HAP-1 (cell line): Measurements from ENCODE around the gene TMEM213.

Source experiments
- DNase-seq, 2 experiments: peaks; one replicate each; pipeline ENCODE4 v3.0.0-alpha.2; 2016 to 2020; ENCODE audit warnings: low spot score in 2 of 2
- H3K27me3 ChIP-seq: fragments of 250-450 bp; sonication (Bioruptor Pico); 2 replicates; pipeline ENCODE4 v1.5.1; 2020; ENCODE audit warnings: low read depth, mild to moderate bottlenecking, moderate library complexity
- H3K36me3 ChIP-seq: fragments of 250-450 bp; sonication (Bioruptor Pico); replicated peaks from 2 replicates; pipeline ENCODE4 v1.5.1; 2020; ENCODE audit warnings: mild to moderate bottlenecking
- H3K4me1 ChIP-seq: fragments of 250-450 bp; sonication (Bioruptor Pico); 2 replicates; pipeline ENCODE4 v1.5.1; 2020; ENCODE audit warnings: mild to moderate bottlenecking
- H3K4me3 ChIP-seq: fragments of 250-450 bp; sonication (Bioruptor Pico); 2 replicates; pipeline ENCODE4 v1.5.1; 2020; ENCODE audit warnings: mild to moderate bottlenecking, moderate library complexity
- H3K9me3 ChIP-seq: fragments of 250-450 bp; sonication (Bioruptor Pico); 2 replicates; pipeline ENCODE4 v1.5.1; 2020; ENCODE audit warnings: mild to moderate bottlenecking, moderate library complexity
- in situ Hi-C: fragments of 300-500 bp; cut with MboI; formaldehyde crosslinking; loops from 3 replicates; pipeline ENCODE4 v1.14.3; 2020; ENCODE audit warnings: low sequenced_read_pairs, inconsistent platforms, mixed read lengths

The TMEM213 gene

DNA sequence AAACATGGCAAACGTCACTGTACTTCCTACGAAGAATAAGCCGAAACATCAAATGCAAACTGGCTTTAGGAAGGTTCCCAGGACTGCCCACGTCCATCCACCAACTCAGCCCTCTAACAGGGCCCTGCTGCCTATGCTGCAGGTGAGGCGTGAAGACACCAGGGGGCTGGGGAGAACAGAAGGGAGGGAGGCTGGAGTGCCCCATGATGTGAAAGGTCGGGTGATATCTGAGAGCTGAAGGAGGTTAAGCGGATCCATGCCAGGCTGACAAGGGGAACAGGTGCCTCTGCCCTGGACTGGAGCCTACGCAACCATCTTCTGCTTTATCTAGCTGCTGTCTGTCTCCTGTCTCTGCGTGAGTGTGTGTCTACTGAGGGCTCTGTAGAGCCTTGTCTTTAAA, 40.4 kb downstream of the TMEM213 start:
- Histone ChIP-seq H3K9me3 (no peaks in the 10 kb centered on the region), H3K27me3 (no peaks in the 10 kb centered on the region), H3K4me1 (no peaks in the 10 kb centered on the region), H3K4me3 (no peak overlapping the region), H3K36me3 (no peaks in the 10 kb centered on the region)
- in situ Hi-C loops: no loop called here
- DNase-seq: no peak

DNA sequence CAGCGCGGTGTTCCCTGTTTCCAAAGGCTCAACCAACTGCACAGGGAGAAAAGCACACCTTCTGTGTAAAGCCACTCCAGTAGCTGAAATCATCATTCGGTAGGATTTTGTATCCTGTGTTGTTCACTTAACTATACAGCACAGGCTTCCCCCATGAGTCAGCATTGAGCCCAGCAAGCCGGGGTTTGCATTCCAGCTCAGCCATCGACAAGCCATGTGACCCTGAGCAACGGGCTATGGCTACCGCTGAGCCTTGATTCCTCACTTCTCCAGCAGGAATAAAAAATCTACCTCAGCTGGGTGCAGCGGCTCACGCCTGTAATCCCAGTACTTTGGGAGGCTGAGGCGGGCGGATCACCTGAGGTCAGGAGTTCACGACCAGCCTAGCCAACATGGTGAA, 44.3 kb downstream of the TMEM213 start:
- no peak overlapping the region for H3K4me3 ChIP-seq
- H3K27me3 ChIP-seq: no peaks in the 10 kb centered on the region
- H3K36me3 ChIP-seq: no peaks in the 10 kb centered on the region
- DNase-seq: no peak
- H3K4me1 ChIP-seq: no peaks in the 10 kb centered on the region
- H3K9me3 ChIP-seq: no peaks in the 10 kb centered on the region
- in situ Hi-C loops: no loop called here

DNA sequence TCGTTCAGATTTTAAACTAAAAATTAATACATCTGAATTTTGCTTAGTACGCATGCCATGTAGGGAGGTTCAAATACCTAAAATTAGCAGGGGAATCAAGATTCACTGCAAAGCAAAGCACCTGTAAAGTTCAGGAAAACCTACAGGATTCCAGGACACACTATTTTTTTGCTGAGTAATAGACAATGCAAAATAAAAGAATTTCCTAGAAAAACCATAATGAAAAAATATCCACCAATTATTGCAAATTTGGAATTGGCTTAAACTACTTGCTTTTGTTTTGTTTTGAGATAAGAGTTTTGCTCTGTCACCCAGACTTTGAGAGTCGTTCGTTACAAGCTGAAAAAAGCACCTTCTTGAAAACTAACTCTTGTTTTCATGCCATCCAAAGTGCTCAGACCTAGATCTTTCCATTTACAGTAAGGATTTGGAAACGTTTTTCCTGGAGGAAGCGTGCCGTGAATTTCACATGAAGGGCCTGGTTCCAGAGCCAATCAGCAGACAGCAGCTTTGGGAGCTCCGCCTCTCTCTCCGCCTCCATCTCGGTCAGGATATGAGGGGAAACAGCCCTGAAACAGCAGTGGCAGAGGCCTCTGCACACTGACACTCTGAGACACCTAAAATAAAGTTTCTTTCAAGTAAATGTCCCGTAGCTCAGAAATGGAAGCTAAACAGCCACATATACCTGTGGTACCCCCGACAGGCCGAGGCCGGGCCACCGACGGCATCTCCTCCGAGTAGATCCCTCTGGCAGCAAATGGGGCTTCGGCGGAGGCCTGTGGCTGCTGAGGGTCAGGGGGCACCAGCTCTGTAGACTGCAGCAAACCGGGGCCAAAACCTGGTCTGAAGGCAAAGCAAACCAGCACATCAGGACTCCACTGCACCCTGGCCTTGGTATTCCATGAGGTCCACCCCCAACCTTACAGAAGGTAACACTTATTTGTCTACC, 46.1 kb downstream of the TMEM213 start:
- in situ Hi-C loops: no loop called here
- Histone ChIP-seq H3K27me3 (no peaks in the 10 kb centered on the region), H3K4me1 (peaks cover 8% of the 10 kb centered on the region), H3K9me3 (no peaks in the 10 kb centered on the region), H3K4me3 (no peak overlapping the region), H3K36me3 (no peaks in the 10 kb centered on the region)
- DNase-seq: no peak

DNA sequence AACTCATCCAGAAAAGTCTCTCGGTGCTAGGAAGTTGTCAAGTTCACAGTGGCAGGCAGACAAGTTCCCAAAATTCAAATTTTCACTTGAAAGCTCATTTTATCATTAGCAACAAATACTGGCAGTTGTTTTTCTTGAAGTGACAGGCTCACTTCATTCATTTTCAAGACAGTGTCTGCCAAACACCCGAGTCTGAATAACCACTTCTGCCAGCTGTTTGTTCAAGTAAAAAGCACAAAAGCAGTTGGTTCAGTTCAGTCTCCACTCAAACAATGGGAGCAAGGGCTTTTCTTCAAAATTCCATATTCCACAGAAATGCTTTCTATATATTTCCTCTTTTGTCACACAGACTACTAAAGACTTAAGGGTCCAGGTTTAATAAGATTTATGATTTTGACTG, 47.9 kb downstream of the TMEM213 start:
- H3K36me3 ChIP-seq: peaks cover 6% of the 10 kb centered on the region; the same call in 1 of the 2 replicates
- DNase-seq: no peak
- no peak overlapping the region for H3K4me3 ChIP-seq
- in situ Hi-C loops: no loop called here
- peaks cover 8% of the 10 kb centered on the region for H3K4me1 ChIP-seq
- H3K27me3 ChIP-seq: no peaks in the 10 kb centered on the region
- H3K9me3 ChIP-seq: no peaks in the 10 kb centered on the region

DNA sequence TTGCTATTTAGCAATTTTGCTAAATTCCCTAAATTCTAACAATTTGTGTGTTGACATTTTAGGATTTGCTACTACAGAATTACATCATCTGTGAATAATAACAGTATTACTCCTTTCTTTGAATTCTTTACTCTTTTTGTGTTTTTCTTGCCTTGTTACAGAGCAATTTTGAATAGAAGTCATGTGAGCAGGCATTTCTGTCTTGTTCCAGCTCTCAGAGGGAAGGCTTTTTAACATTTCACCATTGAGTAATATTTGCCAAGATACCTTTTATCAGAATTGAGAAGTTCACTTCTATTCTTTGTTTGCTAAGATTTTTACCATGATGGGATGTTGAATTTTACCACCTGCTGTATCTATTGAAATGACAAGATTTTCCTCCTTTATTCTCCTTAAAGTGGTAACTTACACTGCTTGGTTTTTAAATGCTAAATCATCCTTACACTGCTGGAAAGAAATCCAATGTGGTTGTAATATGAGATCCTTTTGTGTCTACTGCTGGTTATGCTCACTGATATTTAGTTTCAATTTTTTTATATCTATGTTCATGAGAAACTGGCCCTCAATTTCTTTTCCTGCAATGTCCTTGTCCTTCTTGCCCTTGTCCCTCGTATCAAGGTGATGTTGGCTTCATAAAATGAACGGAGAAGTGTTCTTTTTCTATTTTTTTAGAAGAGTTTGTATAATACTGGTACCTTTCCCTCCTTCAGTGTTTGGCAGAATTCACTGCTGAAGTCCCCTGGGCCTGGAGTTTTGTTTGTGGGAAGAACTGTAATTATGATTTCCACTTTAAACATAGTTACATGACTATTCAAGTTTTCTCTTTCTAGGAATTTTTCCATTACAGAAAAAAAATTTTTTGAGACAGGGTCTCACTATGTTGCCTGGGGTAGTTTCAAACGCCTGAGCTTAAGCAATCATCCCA, 50.5 kb downstream of the TMEM213 start:
- in situ Hi-C loops: no loop called here
- no peaks in the 10 kb centered on the region for H3K9me3 ChIP-seq

DNA sequence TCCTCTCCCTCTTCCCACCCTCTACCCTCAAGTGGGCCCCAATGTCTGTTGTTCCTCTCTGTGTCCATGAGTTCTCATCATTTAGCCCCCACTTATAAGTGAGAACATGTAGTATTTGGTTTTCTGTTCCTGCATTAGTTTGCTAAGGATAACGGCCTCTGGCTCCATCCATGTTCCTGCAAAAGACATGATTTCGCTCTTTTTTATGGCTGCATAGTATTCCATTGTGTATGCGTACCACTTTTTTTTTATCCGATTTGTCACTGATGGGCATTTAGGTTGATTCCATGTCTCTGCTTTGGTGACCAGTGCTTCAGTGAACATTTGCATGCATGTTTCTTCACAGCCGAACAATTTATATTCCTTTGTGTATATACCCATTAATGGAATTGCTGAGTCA, 51.9 kb downstream of the TMEM213 start:
- H3K36me3 ChIP-seq: peaks cover 7% of the 10 kb centered on the region; the same call in 1 of the 2 replicates
- H3K9me3 ChIP-seq: no peaks in the 10 kb centered on the region
- in situ Hi-C loops: no loop called here
- DNase-seq: no peak
- H3K27me3 ChIP-seq: no peaks in the 10 kb centered on the region
- H3K4me1 ChIP-seq: peaks cover 18% of the 10 kb centered on the region
- no peak overlapping the region for H3K4me3 ChIP-seq

More for the DNA sequence above, 50.5 kb downstream of the TMEM213 start:
- peaks cover 7% of the 10 kb centered on the region; the same call in 1 of the 2 replicates for H3K36me3 ChIP-seq
- H3K4me3 ChIP-seq: no peak overlapping the region
- H3K4me1 ChIP-seq: peaks cover 10% of the 10 kb centered on the region
- DNase-seq: peak in 1 of 2 experiments; percentile 16
- no peaks in the 10 kb centered on the region for H3K27me3 ChIP-seq

DNA sequence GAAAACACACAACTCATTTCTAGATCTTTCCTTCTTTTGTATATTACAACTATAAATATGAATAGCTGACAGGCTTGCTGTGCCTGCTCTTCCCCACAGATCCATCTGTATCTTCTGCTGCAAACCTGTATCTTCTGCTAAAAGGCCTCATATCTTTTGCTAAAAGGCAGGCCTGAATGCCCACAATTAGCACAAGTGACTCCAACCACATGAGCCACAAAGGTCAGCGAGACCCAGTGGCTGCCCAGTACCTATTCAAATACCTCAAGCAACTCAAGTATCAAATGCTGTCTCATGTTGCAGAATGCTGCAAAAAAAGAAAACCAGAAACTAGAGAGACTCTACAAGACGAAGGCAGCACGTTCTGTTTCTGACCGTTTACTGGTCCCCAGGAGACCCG, 54.7 kb downstream of the TMEM213 start:
- DNase-seq: no peak
- in situ Hi-C loops: no loop called here
- H3K4me1 ChIP-seq: peaks cover 18% of the 10 kb centered on the region
- no peak overlapping the region for H3K4me3 ChIP-seq
- peaks cover 7% of the 10 kb centered on the region; the same call in 1 of the 2 replicates for H3K36me3 ChIP-seq
- no peaks in the 10 kb centered on the region for H3K27me3 ChIP-seq
- no peaks in the 10 kb centered on the region for H3K9me3 ChIP-seq

DNA sequence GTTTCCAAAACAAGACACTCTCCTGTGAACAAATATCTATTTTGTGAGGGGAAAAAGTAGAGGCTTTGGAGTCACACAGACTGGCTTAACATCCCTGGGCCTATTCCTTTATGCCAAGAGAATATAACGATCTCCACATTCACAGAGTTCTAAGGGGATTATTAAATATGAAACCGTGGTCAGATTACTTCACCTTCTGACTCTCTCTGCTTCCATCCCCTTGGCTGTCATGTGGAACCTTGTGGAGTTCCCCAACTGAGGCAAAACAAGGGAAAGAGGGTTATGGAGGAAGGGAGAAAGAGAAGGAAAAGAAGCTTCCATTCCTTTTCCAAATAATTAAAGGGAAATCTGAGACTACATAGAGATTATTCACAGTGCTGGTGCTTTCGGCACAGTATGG, 55.7 kb downstream of the TMEM213 start:
- Histone ChIP-seq H3K27me3 (no peaks in the 10 kb centered on the region), H3K4me1 (peaks cover 11% of the 10 kb centered on the region), H3K9me3 (no peaks in the 10 kb centered on the region), H3K4me3 (no peak overlapping the region), H3K36me3 (peaks cover 7% of the 10 kb centered on the region; the same call in 1 of the 2 replicates)
- no peak for DNase-seq
- in situ Hi-C loops: no loop called here

DNA sequence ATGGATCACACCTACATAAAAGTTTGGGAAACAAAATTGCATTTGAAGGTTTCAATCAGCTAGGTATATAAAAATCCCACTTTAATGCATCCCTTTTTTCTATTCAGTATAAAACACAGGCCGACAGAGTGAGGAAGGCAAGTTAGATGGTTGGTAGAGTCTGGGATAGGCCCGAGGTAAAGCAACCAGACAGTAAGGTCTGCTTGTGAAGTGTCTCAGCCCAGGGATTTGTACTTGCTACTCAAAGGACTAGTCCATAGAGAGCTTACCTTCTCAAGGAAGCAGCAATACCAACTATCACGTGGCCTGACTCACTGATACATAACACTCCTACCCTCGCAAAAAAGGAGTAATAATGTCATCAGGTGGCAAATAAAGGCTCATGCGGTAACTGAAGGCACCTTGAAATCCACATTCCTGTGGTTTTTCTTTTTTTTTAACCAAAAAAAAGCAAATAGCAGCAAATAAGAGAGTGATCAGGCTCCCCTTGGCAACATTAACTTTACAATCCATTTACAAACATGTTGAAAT, 56.4 kb downstream of the TMEM213 start:
- DNase-seq: no peak
- Histone ChIP-seq H3K36me3 (peaks cover 7% of the 10 kb centered on the region; the same call in 1 of the 2 replicates), H3K27me3 (no peaks in the 10 kb centered on the region), H3K4me3 (no peak overlapping the region), H3K4me1 (peaks cover 10% of the 10 kb centered on the region), H3K9me3 (no peaks in the 10 kb centered on the region)
- in situ Hi-C loops: no loop called here

DNA sequence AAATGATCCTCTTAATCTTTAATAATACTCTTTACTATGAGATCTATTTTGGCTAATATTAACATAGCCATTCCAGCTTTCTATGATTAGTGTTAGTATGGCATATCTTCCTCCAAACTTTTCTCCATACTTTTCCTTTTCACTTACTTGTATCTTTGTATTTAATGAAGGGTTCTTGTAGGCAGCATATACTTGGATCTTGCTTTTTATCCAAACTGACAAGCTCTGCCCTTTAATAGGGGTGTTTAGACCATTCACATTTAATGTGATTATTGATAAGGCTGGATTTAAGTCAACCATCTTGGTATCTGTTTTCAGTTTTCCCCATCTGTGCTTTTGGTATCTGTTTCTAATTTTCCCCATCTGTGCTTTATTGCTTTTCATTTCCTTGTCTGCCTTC, 59.9 kb downstream of the TMEM213 start:
- no peaks in the 10 kb centered on the region for H3K9me3 ChIP-seq
- H3K36me3 ChIP-seq: no peaks in the 10 kb centered on the region
- H3K4me1 ChIP-seq: peaks cover 10% of the 10 kb centered on the region
- DNase-seq: no peak
- in situ Hi-C loops: no loop called here
- H3K4me3 ChIP-seq: no peak overlapping the region
- no peaks in the 10 kb centered on the region for H3K27me3 ChIP-seq

DNA sequence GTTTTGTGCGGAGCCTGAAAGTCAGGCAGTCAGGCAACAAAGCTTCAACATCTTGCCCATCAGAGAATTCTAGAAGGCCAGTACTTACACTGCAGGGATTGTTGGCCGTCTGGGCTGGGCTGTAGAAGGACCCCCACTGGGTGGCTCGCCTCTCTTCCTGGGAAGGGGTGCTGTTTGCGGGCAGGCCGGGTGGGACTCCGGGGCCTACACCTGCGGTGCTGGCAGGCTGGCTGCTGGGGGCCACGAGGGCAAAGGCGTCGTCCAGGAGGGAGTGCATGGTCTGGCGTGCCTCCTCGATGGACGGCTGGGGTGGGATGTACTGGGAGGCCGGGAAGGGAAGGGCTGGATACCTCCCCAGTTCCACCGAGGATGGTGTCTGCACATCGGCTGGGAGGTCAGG, 63.3 kb downstream of the TMEM213 start:
- Histone ChIP-seq H3K4me1 (no peaks in the 10 kb centered on the region), H3K36me3 (no peaks in the 10 kb centered on the region), H3K9me3 (no peaks in the 10 kb centered on the region), H3K4me3 (no peak overlapping the region), H3K27me3 (no peaks in the 10 kb centered on the region)
- no peak for DNase-seq
- in situ Hi-C loops: no loop called here

DNA sequence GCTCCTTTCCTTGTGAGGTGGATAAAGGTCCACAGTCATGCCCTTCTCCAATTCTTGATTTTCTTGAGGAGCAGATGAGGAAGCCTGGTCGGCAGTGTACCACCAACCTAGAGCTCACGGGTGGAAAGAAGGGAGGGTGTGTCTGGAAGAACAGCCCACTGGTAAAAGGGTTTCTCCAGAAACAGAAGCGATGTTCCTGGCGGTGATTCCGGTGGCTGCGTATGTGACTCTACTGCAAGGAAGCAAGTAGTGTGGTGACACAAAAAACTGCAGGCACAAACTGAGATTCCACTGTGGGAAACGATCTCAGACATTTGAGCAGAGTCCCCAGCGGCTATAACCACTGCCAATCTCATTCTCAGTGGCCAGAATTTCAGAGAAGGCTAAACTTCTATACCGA, 66.1 kb downstream of the TMEM213 start:
- no peaks in the 10 kb centered on the region for H3K9me3 ChIP-seq
- H3K4me3 ChIP-seq: no peak overlapping the region
- H3K27me3 ChIP-seq: no peaks in the 10 kb centered on the region
- no peaks in the 10 kb centered on the region; the same call in 1 of the 2 replicates for H3K36me3 ChIP-seq
- no peaks in the 10 kb centered on the region for H3K4me1 ChIP-seq
- no peak for DNase-seq
- in situ Hi-C loops: no loop called here

DNA sequence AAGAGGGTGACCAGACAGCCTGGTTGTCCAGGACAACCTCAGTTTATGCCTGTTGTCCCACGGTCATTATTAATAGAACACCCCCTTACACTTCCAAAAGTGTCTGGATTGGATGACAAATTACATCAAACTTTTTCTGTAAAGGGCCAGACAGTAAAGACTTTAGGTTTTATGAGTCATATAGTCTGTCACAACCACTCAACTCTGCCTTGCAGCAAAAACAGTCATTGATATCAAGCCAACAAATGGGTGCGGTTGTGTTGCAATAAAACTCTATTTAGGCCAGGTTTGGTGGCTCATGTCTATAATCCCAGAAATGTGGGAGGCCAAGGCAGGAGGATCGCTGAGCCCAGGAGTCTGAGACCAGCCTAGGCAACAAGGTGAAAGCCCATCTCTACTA, 66.9 kb downstream of the TMEM213 start:
- Histone ChIP-seq H3K27me3 (no peaks in the 10 kb centered on the region), H3K4me1 (no peaks in the 10 kb centered on the region), H3K4me3 (no peak overlapping the region), H3K36me3 (peaks cover 2% of the 10 kb centered on the region), H3K9me3 (no peaks in the 10 kb centered on the region)
- in situ Hi-C loops: no loop called here
- DNase-seq: no peak
